HL-60/S4 treated with retinoic acid at 250 ng/mL for 4 days and 3 days (cell line): ENCODE measurements around the gene PLEKHA5.

ENCODE experiments used
- in situ Hi-C: fragments of 300-500 bp; cut with MboI; formaldehyde crosslinking; loops from 2 replicates; pipeline ENCODE4 v1.7.0; 2022; ENCODE audit warnings: low sequenced_read_pairs

PLEKHA5 gene

GRCh38 chr12:19198272-19198671 is 68.7 kb downstream of the PLEKHA5 start:
- in situ Hi-C loops: no loop called here

- in situ Hi-C loops: no loop called here
Observed at GRCh38 chr12:19199332-19199731, 69.8 kb downstream of the PLEKHA5 start.

- in situ Hi-C loops: no loop called here
Observed at GRCh38 chr12:19200261-19200660, 70.7 kb downstream of the PLEKHA5 start.

GRCh38 chr12:19201661-19202060 is 72.1 kb downstream of the PLEKHA5 start:
- in situ Hi-C loops: no loop called here

- in situ Hi-C loops: no loop called here
Observed at GRCh38 chr12:19203013-19203412, 73.5 kb downstream of the PLEKHA5 start.

GRCh38 chr12:19203539-19204506 is 74.3 kb downstream of the PLEKHA5 start:
- in situ Hi-C loops: no loop called here

- in situ Hi-C loops: no loop called here
Observed at GRCh38 chr12:19205120-19205519, 75.6 kb downstream of the PLEKHA5 start.

GRCh38 chr12:19206493-19207077 is 77.1 kb downstream of the PLEKHA5 start:
- in situ Hi-C loops: no loop called here

- in situ Hi-C loops: no loop called here
Observed at GRCh38 chr12:19208456-19208855, 78.9 kb downstream of the PLEKHA5 start.

- in situ Hi-C loops: no loop called here
Observed at GRCh38 chr12:19209661-19210060, 80.1 kb downstream of the PLEKHA5 start.

- in situ Hi-C loops: no loop called here
Observed at GRCh38 chr12:19211802-19212201, 82.3 kb downstream of the PLEKHA5 start.

GRCh38 chr12:19212245-19212644 is 82.7 kb downstream of the PLEKHA5 start:
- in situ Hi-C loops: no loop called here

GRCh38 chr12:19214020-19214419 is 84.5 kb downstream of the PLEKHA5 start:
- in situ Hi-C loops: no loop called here

- in situ Hi-C loops: no loop called here
Observed at GRCh38 chr12:19215115-19215514, 85.6 kb downstream of the PLEKHA5 start.

GRCh38 chr12:19217446-19217845 is 87.9 kb downstream of the PLEKHA5 start:
- in situ Hi-C loops: no loop called here

GRCh38 chr12:19220205-19220604 is 90.7 kb downstream of the PLEKHA5 start:
- in situ Hi-C loops: no loop called here

GRCh38 chr12:19220852-19221466 is 91.4 kb downstream of the PLEKHA5 start:
- in situ Hi-C loops: no loop called here

GRCh38 chr12:19222558-19222957 is 93.0 kb downstream of the PLEKHA5 start:
- in situ Hi-C loops: no loop called here

GRCh38 chr12:19223018-19223417 is 93.5 kb downstream of the PLEKHA5 start:
- in situ Hi-C loops: no loop called here

GRCh38 chr12:19223695-19224094 is 94.2 kb downstream of the PLEKHA5 start:
- in situ Hi-C loops: no loop called here

- in situ Hi-C loops: no loop called here
Observed at GRCh38 chr12:19224746-19225145, 95.2 kb downstream of the PLEKHA5 start.
